GM18873 (cell line): ENCODE measurements around the gene COL4A1.

Source experiments
- ATAC-seq: cut with Tn5 transposase; IDR thresholded peaks from one replicate; pipeline ENCODE4 v1.9.1; 2021; ENCODE audit warnings: mild to moderate bottlenecking, moderate library complexity, moderate number of reproducible peaks; ENCODE audit not compliant: unreplicated experiment, low FRiP score

Gene COL4A1

GRCh38 chr13:110280985-110281688, 25.8 kb downstream of the COL4A1 start:
- no peak for ATAC-seq

GRCh38 chr13:110280231-110280813, 26.6 kb downstream of the COL4A1 start:
- no peak for ATAC-seq

GRCh38 chr13:110279684-110280083, 27.3 kb downstream of the COL4A1 start:
- no peak for ATAC-seq

GRCh38 chr13:110278859-110279258, 28.1 kb downstream of the COL4A1 start:
- no peak for ATAC-seq

GRCh38 chr13:110277357-110277975, 29.5 kb downstream of the COL4A1 start:
- ATAC-seq: no peak

- ATAC-seq: no peak
Observed at GRCh38 chr13:110276553-110276950, 30.4 kb downstream of the COL4A1 start.

- no peak for ATAC-seq
Observed at GRCh38 chr13:110275931-110276552, 30.9 kb downstream of the COL4A1 start.

GRCh38 chr13:110274687-110275086, 32.3 kb downstream of the COL4A1 start:
- no peak for ATAC-seq

- no peak for ATAC-seq
Observed at GRCh38 chr13:110273254-110273653, 33.7 kb downstream of the COL4A1 start.

GRCh38 chr13:110272651-110273050, 34.3 kb downstream of the COL4A1 start:
- ATAC-seq: no peak

GRCh38 chr13:110272227-110272626, 34.7 kb downstream of the COL4A1 start:
- no peak for ATAC-seq

- no peak for ATAC-seq
Observed at GRCh38 chr13:110271313-110271712, 35.6 kb downstream of the COL4A1 start.

GRCh38 chr13:110270507-110270906, 36.5 kb downstream of the COL4A1 start:
- no peak for ATAC-seq

- ATAC-seq: no peak
Observed at GRCh38 chr13:110269509-110270185, 37.3 kb downstream of the COL4A1 start.

GRCh38 chr13:110268576-110269185, 38.3 kb downstream of the COL4A1 start:
- no peak for ATAC-seq

- no peak for ATAC-seq
Observed at GRCh38 chr13:110268061-110268460, 38.9 kb downstream of the COL4A1 start.

GRCh38 chr13:110266983-110267382, 40.0 kb downstream of the COL4A1 start:
- no peak for ATAC-seq

GRCh38 chr13:110266431-110266809, 40.5 kb downstream of the COL4A1 start:
- no peak for ATAC-seq

- no peak for ATAC-seq
Observed at GRCh38 chr13:110265682-110266430, 41.1 kb downstream of the COL4A1 start.

- ATAC-seq: no peak
Observed at GRCh38 chr13:110265341-110265681, 41.6 kb downstream of the COL4A1 start.
